Muscle layer of colon (tissue), 2 donors: ENCODE data around the gene RPS14.

Experiments
- H3K27ac ChIP-seq: one replicate; pipeline ENCODE4 v1.7.0; 2013; ENCODE audit warnings: low read depth, mild to moderate bottlenecking, low read length, moderate library complexity
- H3K27me3 ChIP-seq, 2 donors: one replicate each; pipeline ENCODE4 v1.7.0; 2013; ENCODE audit warnings: low read length in 2 of 2, mild to moderate bottlenecking in 2 of 2; ENCODE audit not compliant: insufficient read depth in 2 of 2, control insufficient read depth in 1 of 2
- H3K36me3 ChIP-seq: one replicate; pipeline ENCODE4 v1.7.0; 2013; ENCODE audit warnings: mild to moderate bottlenecking, low read length; ENCODE audit not compliant: insufficient read depth
- H3K4me1 ChIP-seq: one replicate; pipeline ENCODE4 v1.7.0; 2013; ENCODE audit warnings: mild to moderate bottlenecking, low read length; ENCODE audit not compliant: insufficient read depth
- H3K4me3 ChIP-seq, 2 donors: one replicate each; pipeline ENCODE4 v1.7.0; 2013; ENCODE audit warnings: low read length in 2 of 2, low read depth in 1 of 2, mild to moderate bottlenecking in 1 of 2, moderate library complexity in 1 of 2
- H3K9ac ChIP-seq: one replicate; pipeline ENCODE4 v1.7.0; 2013; ENCODE audit warnings: low read length
- H3K9me3 ChIP-seq: one replicate; pipeline ENCODE4 v1.7.0; 2013; ENCODE audit warnings: mild to moderate bottlenecking, low read length
- donor health status: abdominal sarcoma.
- donor health status: Adenocarcinoma of cecum.

Gene RPS14

DNA sequence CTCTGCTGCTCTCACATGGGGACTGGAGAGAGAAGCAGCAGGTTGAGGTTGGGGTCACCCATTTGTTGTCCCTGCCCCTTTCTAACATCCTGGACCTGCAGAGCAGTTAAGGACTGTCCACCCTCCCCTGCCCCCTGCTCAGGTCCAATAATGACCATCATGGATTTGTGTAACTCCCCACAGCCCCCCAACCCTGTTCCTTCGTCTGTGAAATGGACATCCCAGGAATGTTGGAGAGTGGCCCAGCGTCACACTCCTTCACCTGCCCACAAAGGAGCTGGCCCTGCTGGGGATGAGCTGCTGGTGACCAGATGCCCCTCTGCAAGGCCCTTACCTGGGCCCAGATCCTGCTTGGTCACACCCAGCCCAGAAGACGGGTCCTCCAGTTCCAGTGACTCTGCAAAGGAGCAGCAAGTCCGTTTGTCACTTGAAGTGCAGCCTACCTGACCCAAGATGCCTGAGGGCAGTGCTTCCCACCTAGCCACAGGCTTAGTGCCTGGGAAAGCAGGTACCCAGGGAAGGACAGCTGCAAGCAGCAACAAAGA is 47.2 kb downstream of the RPS14 start:
- no peak overlapping the region for H3K9ac ChIP-seq
- H3K27me3 ChIP-seq, result no peaks in the 10 kb centered on the region
- no peak overlapping the region for H3K27ac ChIP-seq
- no peaks in the 10 kb centered on the region for H3K9me3 ChIP-seq
- peaks cover 43% of the 10 kb centered on the region for H3K36me3 ChIP-seq
- no peaks in the 10 kb centered on the region for H3K4me1 ChIP-seq
- no peak overlapping the region for H3K4me3 ChIP-seq

DNA sequence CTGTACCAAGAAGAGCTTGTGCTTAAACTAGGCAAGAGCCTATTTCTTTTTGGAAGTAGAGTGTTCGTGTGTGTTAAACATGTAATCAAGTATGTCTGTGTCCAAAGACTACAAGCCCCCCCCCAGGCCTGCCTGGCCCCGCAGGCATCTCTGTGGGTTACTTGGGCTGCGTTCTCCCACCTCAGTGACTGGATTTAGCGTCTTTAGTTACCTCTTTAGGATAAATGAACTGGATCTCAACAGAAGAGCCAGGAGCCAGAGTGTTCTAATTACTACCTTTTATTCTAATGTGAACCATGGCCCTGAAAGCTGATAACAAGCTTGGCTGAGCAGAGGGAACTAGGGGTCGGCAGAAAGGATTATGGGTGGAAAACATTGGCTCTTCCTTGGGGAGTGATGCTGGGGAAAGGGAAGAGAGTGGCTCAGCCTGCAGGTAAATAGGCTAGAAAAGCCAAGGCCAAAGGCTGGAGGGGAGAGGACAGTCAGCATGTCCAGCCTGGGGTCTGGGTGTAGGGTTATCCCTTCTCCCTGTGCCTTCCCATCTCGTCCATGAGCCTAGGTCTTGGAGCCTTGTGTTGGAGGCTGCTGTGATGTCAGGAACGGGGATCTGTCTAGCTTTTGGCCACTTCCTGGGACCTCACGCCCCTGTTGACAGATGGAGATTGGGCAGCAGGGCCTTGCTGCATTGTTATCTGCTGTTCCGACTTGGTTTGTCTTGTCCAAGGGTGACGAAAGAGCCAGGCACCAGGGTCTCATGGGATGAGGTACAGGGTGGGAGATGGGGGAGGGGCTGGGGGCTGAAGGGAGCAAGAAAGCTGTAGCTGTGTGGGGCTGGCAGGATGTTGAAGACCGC is 47.9 kb downstream of the RPS14 start:
- Histone ChIP-seq H3K27me3 (no peaks in the 10 kb centered on the region), H3K4me3 (no peak overlapping the region)

DNA sequence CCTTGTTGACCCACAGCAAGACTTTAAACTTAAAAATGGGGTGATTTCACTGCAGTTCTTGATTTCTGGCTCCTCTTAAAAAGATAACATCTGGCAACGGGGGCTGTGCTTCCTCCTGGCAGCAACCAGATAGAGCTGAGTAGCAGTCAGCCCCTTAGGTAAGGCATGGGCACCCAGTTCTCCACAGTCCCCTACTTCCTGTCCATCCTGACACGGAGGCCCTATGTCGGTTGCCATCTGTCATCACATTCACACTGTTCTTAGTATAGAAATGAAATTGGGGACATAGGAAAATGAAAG is 48.5 kb downstream of the RPS14 start:
- no peak overlapping the region for H3K9ac ChIP-seq
- no peaks in the 10 kb centered on the region for H3K9me3 ChIP-seq
- H3K27me3 ChIP-seq, result no peaks in the 10 kb centered on the region
- no peak overlapping the region for H3K27ac ChIP-seq
- no peaks in the 10 kb centered on the region for H3K4me1 ChIP-seq
- no peak overlapping the region for H3K4me3 ChIP-seq
- peaks cover 48% of the 10 kb centered on the region for H3K36me3 ChIP-seq

More for the DNA sequence above, 47.9 kb downstream of the RPS14 start:
- peaks cover 47% of the 10 kb centered on the region for H3K36me3 ChIP-seq
- no peaks in the 10 kb centered on the region for H3K9me3 ChIP-seq
- H3K4me1 ChIP-seq, result no peaks in the 10 kb centered on the region
- H3K9ac ChIP-seq, result no peak overlapping the region
- H3K27ac ChIP-seq, result no peak overlapping the region

DNA sequence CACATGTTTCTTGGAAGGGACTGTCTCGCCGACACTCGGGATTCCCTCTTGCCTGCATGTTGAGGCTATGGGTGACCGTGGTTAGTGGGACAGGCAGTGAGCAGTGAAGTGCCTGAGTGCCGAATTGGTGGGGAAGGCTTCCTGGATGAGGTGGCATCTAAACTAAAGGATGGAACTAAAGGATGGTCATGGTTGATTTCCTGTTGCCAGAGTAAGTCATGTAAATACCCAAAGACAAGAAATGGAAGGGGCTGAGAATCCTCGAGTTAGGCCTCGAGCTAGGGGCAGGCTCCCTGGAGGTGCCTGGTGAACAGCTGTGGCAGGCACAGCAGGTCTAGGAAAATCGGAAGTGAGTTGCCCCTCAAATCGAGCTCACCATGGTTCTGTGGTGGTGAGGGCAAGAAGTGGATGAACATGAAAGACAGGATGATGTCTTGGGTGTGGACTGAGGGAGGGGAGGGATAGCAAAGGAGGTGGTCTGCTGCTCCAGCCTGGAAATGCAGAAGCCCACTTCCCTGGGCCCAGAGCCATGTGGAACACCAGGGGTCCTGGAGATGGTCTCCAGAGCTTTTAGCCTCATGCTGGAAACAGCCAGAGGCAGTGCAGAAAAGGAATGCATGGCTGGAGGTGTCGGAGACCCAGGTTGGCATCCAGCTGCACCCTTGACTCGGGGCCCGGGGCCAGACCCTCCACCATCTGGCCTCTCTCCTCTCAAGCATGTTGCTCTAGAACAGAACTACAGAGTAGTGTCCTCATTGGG is 49.0 kb downstream of the RPS14 start:
- no peak overlapping the region for H3K4me3 ChIP-seq
- no peaks in the 10 kb centered on the region for H3K27me3 ChIP-seq
- H3K9ac ChIP-seq, result no peak overlapping the region
- H3K4me1 ChIP-seq, result no peaks in the 10 kb centered on the region
- peaks cover 52% of the 10 kb centered on the region for H3K36me3 ChIP-seq
- no peak overlapping the region for H3K27ac ChIP-seq
- H3K9me3 ChIP-seq, result no peaks in the 10 kb centered on the region

DNA sequence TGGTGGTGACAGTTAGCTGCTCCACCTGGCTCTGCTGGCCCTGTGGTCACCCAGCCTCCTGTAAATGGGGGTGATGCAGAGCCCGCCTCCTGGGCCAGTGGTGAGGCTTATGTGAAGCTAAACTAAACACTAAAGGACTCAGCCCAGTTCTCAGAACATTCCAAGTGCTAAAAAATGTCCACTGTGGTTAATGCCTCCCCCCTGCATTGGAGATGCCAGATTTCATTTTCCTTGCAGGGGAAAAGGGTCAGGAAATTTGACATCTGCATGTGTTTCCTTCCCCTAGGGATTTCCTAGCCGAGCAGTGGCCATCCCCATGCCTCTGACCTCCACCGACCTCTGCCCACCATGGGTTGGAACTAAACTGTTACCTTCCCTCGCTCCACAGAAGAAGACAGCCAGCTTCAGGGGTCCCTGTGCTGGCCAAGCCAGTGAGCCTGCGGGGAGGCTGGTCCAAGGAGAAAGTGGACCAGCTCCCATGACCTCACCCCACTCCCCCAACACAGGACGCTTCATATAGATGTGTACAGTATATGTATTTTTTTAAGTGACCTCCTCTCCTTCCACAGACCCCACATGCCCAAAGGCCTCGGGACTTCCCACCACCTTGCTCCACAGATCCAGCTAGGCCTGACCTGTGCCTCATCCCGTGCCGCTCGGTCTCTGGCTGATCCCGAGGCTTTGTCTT is 49.9 kb downstream of the RPS14 start:
- Histone ChIP-seq H3K27me3 (no peaks in the 10 kb centered on the region), H3K36me3 (peaks cover 57% of the 10 kb centered on the region), H3K27ac (no peak overlapping the region), H3K4me3 (no peak overlapping the region), H3K9ac (no peak overlapping the region), H3K4me1 (no peaks in the 10 kb centered on the region), H3K9me3 (no peaks in the 10 kb centered on the region)

DNA sequence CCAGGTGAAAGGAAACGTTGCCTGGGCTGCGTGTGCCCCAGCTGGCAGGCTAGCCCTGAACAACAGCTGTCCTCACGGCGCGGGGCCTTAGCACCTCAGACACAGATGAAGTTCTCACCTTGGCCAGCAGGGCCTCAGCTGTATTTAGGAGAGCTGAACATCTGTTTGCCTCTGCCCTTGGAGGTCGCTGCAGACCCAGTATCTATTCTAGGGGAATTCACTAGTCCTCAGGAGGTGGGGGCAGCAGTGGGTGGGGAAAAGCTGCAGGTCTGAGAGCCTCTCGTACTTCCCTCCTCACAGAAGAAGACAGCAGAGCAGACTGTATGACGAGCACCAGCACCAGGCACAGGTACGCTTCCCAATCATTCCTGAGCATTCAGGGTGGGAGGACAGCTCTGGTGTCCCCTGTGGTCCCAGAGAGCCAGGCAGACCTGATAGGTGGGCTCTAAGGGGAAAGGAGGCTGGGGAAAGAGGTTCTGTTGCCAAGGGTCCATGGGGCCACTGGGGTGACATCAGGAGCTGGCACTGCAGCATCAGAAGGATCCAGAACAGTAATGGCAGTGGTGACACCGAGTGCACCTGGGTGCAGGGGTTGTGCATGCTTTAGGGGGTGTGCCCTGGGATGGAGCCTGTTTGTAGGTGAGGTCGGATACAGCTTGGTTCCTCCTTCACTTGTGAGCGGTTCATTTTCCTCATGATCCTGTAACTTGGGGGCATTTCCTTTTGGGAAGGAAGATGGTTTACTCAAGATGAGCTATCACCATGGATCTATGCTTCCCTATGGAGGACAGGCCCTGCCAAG is 50.6 kb downstream of the RPS14 start:
- Histone ChIP-seq H3K27me3 (no peaks in the 10 kb centered on the region), H3K36me3 (peaks cover 59% of the 10 kb centered on the region), H3K4me1 (no peaks in the 10 kb centered on the region), H3K9me3 (no peaks in the 10 kb centered on the region), H3K4me3 (no peak overlapping the region), H3K27ac (no peak overlapping the region), H3K9ac (no peak overlapping the region)

DNA sequence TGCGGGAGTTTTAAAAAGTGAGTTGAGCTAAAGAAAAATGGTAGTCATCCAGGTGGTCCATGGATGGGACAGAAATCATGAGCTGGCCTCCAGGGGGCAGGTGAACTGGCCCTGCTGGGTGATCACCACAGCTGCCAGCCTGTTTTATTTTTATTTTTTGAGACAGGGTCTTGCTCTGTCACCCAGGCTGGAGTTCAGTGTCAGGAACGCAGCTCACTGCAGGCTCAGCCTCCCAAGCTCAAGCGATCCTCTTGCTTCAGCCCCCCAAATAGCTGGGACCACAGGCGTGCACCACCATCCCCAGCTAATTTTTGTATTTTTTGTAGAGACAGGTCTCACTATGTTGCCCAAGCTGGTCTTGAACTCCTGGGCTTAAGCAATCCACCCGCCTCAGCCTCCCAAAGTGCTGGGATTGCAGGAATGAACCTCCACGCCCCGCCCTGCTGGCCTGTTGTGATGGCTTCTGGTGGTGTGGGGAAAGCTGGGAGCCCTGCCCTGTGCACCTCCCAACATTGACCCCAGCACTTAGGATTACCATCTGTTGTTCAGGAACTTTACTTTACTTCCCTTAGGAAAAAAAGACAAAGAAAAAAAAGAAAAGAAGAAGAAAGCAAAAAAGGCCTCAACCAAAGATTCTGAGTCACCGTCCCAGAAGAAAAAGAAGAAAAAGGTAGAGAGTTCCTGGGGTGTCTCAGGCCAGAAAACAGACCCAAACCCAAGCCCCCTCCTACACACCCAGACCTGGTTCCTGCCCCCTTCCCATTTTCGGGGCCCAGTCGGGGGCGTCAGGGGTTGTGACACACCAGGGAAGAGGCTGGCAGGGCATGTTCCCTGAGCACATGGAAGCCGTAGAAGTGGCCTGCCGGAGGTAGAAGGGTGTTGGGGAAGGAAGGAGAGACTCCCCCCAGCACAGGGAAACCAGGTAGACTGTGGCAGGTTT is 51.5 kb downstream of the RPS14 start:
- no peak overlapping the region for H3K27ac ChIP-seq
- H3K9me3 ChIP-seq, result no peaks in the 10 kb centered on the region
- H3K4me3 ChIP-seq, result no peak overlapping the region
- peaks cover 68% of the 10 kb centered on the region for H3K36me3 ChIP-seq
- no peak overlapping the region for H3K9ac ChIP-seq
- no peaks in the 10 kb centered on the region for H3K27me3 ChIP-seq
- H3K4me1 ChIP-seq, result no peaks in the 10 kb centered on the region

DNA sequence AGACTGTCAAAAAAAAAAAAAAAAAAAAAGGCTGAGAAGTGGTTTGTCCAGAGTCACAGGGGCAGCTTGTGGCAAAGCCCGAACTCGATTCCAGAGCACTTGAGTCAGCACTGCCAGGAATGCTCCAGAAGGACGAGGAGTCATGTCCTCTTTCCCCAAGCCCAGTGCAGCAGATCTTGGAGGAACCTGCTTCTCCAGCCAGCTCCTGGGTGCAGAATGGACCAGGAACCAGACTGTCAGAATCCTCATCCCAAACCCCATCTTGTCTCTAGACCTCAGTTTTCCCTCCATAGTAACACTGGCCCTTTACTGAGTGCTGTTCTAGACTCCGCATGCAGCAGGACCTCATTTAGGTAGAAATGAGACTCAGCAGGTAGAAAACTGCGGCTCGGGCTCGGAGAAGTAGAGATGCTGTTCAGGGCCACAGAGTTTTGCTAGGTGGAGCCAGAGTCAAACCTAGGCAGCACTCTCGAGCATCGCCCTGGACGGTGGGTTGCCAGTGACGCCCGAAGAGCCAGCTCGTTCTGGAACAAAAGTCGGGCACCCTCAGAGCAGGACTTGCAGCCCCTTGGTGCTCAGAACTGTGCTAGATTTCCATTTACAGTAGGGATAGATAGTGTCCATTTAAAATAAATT is 52.3 kb downstream of the RPS14 start:
- Histone ChIP-seq H3K36me3 (peaks cover 75% of the 10 kb centered on the region), H3K9me3 (no peaks in the 10 kb centered on the region), H3K27me3 (no peaks in the 10 kb centered on the region), H3K9ac (no peak overlapping the region), H3K27ac (no peak overlapping the region), H3K4me3 (no peak overlapping the region), H3K4me1 (no peaks in the 10 kb centered on the region)

DNA sequence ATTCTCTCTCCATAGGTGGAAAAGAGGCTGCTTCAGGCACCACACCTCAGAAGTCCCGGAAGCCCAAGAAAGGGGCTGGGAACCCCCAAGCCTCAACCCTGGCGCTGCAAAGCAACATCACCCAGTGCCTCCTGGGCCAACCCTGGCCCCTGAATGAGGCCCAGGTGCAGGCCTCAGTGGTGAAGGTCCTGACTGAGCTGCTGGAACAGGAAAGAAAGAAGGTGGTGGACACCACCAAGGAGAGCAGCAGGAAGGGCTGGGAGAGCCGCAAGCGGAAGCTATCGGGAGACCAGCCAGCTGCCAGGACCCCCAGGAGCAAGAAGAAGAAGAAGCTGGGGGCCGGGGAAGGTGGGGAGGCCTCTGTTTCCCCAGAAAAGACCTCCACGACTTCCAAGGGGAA is 53.3 kb downstream of the RPS14 start:
- Histone ChIP-seq H3K4me1 (no peaks in the 10 kb centered on the region), H3K27me3 (no peaks in the 10 kb centered on the region), H3K36me3 (peaks cover 85% of the 10 kb centered on the region), H3K9ac (no peak overlapping the region), H3K27ac (no peak overlapping the region), H3K9me3 (no peaks in the 10 kb centered on the region), H3K4me3 (no peak overlapping the region)

DNA sequence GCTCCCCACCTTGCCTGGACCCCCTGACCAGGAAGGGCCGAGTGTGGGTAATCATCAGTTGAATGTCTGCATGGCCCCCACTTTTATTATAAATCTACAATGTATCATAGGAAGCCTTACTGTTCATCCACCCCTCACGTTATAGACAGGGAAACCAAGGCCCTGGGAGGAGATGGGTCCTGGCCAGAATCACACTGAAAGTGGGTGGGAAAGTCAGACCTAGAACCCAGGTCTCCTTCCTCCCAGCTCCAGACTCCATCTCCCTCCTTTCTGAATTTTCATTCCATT is 53.9 kb downstream of the RPS14 start:
- Histone ChIP-seq H3K9me3 (no peaks in the 10 kb centered on the region), H3K27ac (no peak overlapping the region), H3K36me3 (peaks cover 85% of the 10 kb centered on the region), H3K9ac (no peak overlapping the region), H3K4me3 (no peak overlapping the region), H3K4me1 (no peaks in the 10 kb centered on the region), H3K27me3 (no peaks in the 10 kb centered on the region)
